Measurements from ENCODE around the gene P2RY12.

DNA sequence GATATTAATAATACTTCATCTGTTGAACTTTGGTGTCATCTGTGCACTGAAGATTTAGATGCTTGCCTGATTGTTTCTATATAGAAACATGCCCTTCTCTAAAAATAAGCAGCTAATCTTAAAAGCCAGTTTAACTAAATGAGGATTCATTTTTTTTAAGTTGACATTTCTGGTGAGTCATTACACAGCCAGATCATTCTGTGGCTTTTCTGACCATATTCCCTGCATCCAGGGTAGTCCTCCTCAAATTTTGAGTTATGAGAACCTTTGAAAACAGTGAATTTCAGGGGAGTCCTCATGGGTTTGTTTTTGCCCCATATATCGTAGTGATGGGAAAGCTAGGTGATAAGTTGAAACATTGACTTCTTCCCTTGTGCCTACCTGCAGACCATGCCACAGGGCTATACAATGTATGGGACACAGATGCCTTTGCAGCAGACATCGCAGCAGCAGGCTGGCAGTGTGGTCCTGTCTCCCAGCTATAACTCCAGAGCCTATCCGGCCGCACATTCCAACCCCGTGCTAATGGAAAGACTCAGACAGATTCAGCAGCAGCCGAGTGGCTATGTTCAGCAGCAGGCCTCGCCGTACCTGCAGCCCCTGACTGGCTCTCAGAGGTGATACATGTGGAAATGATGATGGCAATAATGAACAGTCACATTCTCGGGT, 26.5 kb upstream of the P2RY12 start:
- TF ChIP-seq, protein P1, sequence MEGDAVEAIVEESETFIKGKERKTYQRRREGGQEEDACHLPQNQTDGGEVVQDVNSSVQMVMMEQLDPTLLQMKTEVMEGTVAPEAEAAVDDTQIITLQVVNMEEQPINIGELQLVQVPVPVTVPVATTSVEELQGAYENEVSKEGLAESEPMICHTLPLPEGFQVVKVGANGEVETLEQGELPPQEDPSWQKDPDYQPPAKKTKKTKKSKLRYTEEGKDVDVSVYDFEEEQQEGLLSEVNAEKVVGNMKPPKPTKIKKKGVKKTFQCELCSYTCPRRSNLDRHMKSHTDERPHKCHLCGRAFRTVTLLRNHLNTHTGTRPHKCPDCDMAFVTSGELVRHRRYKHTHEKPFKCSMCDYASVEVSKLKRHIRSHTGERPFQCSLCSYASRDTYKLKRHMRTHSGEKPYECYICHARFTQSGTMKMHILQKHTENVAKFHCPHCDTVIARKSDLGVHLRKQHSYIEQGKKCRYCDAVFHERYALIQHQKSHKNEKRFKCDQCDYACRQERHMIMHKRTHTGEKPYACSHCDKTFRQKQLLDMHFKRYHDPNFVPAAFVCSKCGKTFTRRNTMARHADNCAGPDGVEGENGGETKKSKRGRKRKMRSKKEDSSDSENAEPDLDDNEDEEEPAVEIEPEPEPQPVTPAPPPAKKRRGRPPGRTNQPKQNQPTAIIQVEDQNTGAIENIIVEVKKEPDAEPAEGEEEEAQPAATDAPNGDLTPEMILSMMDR (IDR thresholded peaks at IDR 0.05 in 4 of 5, conservative IDR thresholded peaks at IDR 0.05 in 1 of 5), result no peak
- TF ChIP-seq POLR2A (IDR thresholded peaks at IDR 0.05), result no peak
